Cardiac fibroblast (primary cell): ENCODE measurements around the gene STK17B.

Experiments used
- DNase-seq, 2 donors: peaks; one replicate each; pipeline versions ENCODE4 v3.0.0 to v3.0.0-alpha.2; 2010; ENCODE audit warnings: low read depth in 2 of 2
- H3K4me3 ChIP-seq, 2 donors: replicated peaks in 1 of 2; 1 replicate in 1 of 2; 2 replicates in 1 of 2; pipeline ENCODE4 v1.5.1; 2011; ENCODE audit warnings: low read depth in 2 of 2, low read length in 2 of 2, mild to moderate bottlenecking in 2 of 2, moderate library complexity in 1 of 2
- CTCF ChIP-seq: IDR thresholded peaks from one replicate; pipeline ENCODE4 v1.5.1; 2011; ENCODE audit warnings: low read depth, mild to moderate bottlenecking, low read length, inconsistent platforms

The STK17B gene

GRCh38 chr2:196162586-196163175 is 8.7 kb downstream of the STK17B start:
- DNase-seq, result no peak
- no peak overlapping the region for H3K4me3 ChIP-seq
- no peak for TF ChIP-seq CTCF

- no peak for TF ChIP-seq CTCF
- H3K4me3 ChIP-seq, result no peak overlapping the region
- DNase-seq, result no peak
Measured at GRCh38 chr2:196160946-196161345, 10.4 kb downstream of the STK17B start.

GRCh38 chr2:196160101-196160500 is 11.3 kb downstream of the STK17B start:
- peak; percentile 93 to 95 for DNase-seq
- no peak overlapping the region for H3K4me3 ChIP-seq
- TF ChIP-seq CTCF, result no peak

GRCh38 chr2:196159221-196159892 is 12.0 kb downstream of the STK17B start:
- TF ChIP-seq CTCF, result no peak
- H3K4me3 ChIP-seq, result no peak overlapping the region
- no peak for DNase-seq

- H3K4me3 ChIP-seq, result no peak overlapping the region
- no peak for TF ChIP-seq CTCF
- no peak for DNase-seq
Measured at GRCh38 chr2:196155575-196155974, 15.8 kb downstream of the STK17B start.

DNA sequence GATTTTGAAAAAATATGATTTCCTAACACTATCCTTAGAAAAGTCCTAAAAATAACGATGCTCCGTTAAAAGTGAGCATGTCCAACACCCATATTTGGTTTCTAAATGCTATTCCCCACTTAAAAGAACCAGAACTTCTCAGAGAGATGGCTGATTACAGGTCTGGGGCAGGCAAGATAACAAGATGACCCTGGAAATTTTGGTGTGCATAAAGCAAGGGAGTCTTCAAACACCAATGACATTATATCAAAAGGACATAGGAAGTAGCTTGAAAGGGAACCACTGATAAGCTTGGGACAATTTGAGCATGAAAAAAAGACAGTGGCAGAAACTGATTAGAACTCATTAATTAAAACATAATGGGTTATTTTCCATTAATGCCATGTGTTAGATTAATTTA is 17.9 kb downstream of the STK17B start:
- no peak overlapping the region for H3K4me3 ChIP-seq
- DNase-seq, result no peak
- no peak for TF ChIP-seq CTCF

- no peak for TF ChIP-seq CTCF
- no peak overlapping the region for H3K4me3 ChIP-seq
- no peak for DNase-seq
Measured at GRCh38 chr2:196149948-196150347, 21.4 kb downstream of the STK17B start.
